ENCODE data around the gene CSF2RB. TPM values are rescaled to one million over a fixed set of nuclear protein-coding genes. Genes with fewer than 3 reads are reported as not detected.

CSF2RB gene
- total RNA-seq, 4 donors from 2014 or later, result 5.7 to 14.3 (median 10.8) TPM

DNA sequence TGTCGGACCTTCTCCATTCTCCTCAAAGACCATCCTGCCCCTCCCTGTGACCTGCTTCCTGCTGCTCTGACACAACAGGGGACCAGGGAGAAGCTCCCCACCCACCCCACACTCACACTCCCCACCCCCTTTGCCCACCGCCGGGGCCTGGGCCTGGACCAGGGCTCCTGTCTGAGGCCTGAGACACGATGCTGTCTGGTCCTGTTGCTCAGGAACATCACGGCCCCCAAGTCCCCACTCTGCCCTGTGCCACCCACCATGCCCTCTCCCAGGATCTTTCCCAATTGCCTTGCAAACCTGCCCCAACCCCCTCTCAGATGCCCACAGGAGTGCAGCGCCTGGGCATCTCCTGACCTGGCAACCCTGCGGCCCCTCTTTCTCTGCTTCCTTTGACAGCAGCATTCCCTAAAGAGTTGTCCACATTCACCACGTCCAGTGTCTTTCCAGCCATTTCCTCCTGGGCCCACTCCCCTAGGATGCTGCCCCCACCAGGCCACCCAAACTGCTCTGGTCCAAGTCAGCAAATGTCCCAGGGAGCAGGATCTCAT lies 10.8 kb downstream of the CSF2RB start:
- Histone ChIP-seq H3K36me3 (no peaks in the 10 kb centered on the region), H3K4me1 (peaks cover 0 to 3% (median 0%) of the 10 kb centered on the region in 4 donors), H3K4me3 (no peak overlapping the region), H3K27ac (no peak overlapping the region), H3K27me3 (peaks cover 0 to 29% of the 10 kb centered on the region in 2 donors), H3K9me3 (peaks cover 0 to 2% (median 0%) of the 10 kb centered on the region in 4 donors)
- no peak for TF ChIP-seq POLR2A (IDR thresholded peaks at IDR 0.05)
- TF ChIP-seq EP300 (IDR thresholded peaks at IDR 0.05), result no peak
- TF ChIP-seq, protein P1, sequence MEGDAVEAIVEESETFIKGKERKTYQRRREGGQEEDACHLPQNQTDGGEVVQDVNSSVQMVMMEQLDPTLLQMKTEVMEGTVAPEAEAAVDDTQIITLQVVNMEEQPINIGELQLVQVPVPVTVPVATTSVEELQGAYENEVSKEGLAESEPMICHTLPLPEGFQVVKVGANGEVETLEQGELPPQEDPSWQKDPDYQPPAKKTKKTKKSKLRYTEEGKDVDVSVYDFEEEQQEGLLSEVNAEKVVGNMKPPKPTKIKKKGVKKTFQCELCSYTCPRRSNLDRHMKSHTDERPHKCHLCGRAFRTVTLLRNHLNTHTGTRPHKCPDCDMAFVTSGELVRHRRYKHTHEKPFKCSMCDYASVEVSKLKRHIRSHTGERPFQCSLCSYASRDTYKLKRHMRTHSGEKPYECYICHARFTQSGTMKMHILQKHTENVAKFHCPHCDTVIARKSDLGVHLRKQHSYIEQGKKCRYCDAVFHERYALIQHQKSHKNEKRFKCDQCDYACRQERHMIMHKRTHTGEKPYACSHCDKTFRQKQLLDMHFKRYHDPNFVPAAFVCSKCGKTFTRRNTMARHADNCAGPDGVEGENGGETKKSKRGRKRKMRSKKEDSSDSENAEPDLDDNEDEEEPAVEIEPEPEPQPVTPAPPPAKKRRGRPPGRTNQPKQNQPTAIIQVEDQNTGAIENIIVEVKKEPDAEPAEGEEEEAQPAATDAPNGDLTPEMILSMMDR (IDR thresholded peaks at IDR 0.05), result no peak
- WGBS, 2 donors, result 73 to 76% methylated on average over 6 to 8 of the region's 8 CpGs
- DNase-seq (ENCODE audit: low spot score in 2 of 2), result no peak

DNA sequence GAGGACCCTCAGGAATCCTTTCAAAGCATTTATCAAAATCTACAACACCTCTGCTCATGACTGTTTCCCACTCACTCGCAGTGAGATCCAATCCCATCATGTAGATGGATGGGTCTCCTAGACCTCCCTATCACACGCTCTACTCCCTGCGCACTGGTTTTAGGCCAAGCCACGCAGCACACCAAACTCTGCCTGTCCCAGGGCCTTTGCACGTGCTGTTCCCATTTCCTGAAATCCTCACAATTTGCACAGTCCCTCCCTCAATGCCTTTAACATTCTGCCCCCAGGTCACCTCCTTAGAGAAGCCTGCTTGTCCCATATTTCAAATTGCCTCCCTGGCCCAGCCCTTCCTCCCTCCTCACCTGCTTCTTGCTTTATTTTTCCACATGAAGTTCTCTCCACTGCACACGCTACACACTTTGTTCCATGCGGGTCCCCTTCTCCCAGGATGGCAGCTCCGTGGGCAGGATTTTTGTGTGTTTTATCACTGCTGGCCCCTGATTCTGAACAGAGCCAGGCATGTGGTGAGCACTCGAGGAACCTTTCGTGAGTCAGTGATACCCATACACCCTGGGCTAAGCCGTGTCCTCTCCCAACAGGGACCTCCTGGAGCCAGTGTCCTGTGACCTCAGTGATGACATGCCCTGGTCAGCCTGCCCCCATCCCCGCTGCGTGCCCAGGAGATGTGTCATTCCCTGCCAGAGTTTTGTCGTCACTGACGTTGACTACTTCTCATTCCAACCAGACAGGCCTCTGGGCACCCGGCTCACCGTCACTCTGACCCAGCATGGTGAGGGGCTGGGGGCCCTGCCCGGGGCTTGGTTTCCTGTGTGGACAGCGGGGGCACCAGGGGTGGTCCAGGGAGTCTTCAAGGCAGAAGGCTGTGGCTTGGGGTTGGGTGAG lies 12.2 kb downstream of the CSF2RB start:
- peaks cover 0 to 33% of the 10 kb centered on the region in 2 donors for H3K27me3 ChIP-seq

DNA sequence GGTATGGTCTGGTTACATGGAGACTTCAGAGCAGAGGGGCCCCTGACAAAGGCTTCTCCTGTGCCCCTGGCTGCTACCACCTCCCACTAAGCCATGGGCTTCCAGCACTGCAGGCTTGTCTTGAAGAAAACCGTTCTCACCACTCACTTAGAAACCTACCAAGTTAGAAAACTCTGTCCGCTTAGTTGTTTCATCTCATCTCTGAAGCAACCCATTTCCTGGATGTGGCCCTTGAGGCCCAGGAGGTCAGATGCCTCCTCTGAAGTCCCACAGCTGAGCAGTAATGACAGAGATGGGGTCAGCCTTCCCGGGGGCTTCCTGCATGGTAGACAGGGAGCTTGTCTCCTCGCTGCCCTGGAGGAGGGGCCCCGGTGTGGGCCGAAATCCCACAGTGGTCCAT lies 12.9 kb downstream of the CSF2RB start:
- Histone ChIP-seq H3K36me3 (no peaks in the 10 kb centered on the region), H3K9me3 (no peaks in the 10 kb centered on the region), H3K4me3 (no peak overlapping the region), H3K27me3 (peaks cover 0 to 33% of the 10 kb centered on the region in 2 donors), H3K4me1 (peaks cover 0 to 3% (median 0%) of the 10 kb centered on the region in 4 donors), H3K27ac (no peak overlapping the region)
- 89% methylated on average over 6 of the region's 6 CpGs for WGBS, 2 donors
- DNase-seq (ENCODE audit: low spot score in 2 of 2), result no peak
- TF ChIP-seq, protein P1 (IDR thresholded peaks at IDR 0.05), result no peak
- TF ChIP-seq POLR2A (IDR thresholded peaks at IDR 0.05) (no peak), EP300 (IDR thresholded peaks at IDR 0.05) (no peak)

More for the DNA sequence above, 12.2 kb downstream of the CSF2RB start:
- H3K4me1 ChIP-seq, result peaks cover 0 to 3% (median 0%) of the 10 kb centered on the region in 4 donors
- H3K36me3 ChIP-seq, result no peaks in the 10 kb centered on the region
- no peak for DNase-seq (ENCODE audit: low spot score in 2 of 2)
- 77 to 80% methylated on average over 19 of the region's 19 CpGs for WGBS, 2 donors
- H3K4me3 ChIP-seq, result no peak overlapping the region
- no peaks in the 10 kb centered on the region for H3K9me3 ChIP-seq
- no peak overlapping the region for H3K27ac ChIP-seq
- no peak for TF ChIP-seq POLR2A (IDR thresholded peaks at IDR 0.05)
- TF ChIP-seq EP300 (IDR thresholded peaks at IDR 0.05), result no peak
- TF ChIP-seq, protein P1 (IDR thresholded peaks at IDR 0.05), result no peak

DNA sequence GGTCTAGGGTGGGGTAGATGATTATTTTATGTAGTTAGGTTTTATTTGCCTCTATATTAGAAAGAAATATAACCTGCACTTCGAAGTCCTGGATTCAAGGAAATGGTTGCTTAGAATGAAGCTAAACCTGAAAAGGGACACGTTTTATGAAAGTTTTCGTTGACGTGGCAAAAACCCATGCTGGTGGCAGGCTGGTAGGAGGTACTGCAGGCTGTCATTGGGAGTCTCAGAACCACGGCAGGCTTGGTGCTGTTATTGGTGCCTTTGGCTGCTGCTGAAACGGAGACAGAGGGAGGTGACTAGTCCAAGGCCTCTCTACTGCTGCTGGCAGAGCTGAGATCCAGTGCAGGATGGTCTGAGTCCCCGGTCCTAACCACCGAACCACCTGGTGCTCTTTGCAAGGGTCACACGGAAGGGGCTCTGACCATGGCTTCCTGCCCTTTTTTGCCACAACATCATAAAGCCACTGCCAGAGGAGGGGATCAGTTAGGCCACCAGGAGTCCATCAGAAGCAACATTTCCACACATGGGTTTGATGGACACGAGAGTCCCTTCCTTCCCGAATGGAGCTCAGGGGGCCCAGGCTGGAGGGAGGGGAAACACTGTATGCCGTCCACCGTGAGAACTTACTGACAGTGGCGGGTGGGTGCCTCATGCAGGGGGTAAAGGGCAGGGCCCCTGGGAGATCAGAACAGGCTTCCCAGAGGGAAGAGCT lies 13.4 kb downstream of the CSF2RB start:
- Histone ChIP-seq H3K27me3 (peaks cover 0 to 33% of the 10 kb centered on the region in 2 donors), H3K4me1 (no peaks in the 10 kb centered on the region), H3K27ac (no peak overlapping the region), H3K9me3 (no peaks in the 10 kb centered on the region), H3K4me3 (no peak overlapping the region), H3K36me3 (no peaks in the 10 kb centered on the region)
- no peak for DNase-seq (ENCODE audit: low spot score in 2 of 2)
- TF ChIP-seq EP300 (IDR thresholded peaks at IDR 0.05), result no peak
- TF ChIP-seq, protein P1 (IDR thresholded peaks at IDR 0.05), result no peak
- TF ChIP-seq POLR2A (IDR thresholded peaks at IDR 0.05), result no peak
- 76% methylated on average over 14 of the region's 14 CpGs for WGBS, 2 donors

Data from tibial nerve (tissue), 4 donors.